NT2/D1 (cell line): Measurements from ENCODE around the gene RPL13.

Experiments
- YY1 ChIP-seq: IDR thresholded peaks from 2 replicates; pipeline ENCODE4 v1.6.1; 2011; ENCODE audit not compliant: insufficient read length, insufficient read depth
- ZNF274 ChIP-seq: IDR thresholded peaks from 2 replicates; pipeline ENCODE4 v1.6.1; 2011; ENCODE audit warnings: mild to moderate bottlenecking, low read depth, low read length

DNA sequence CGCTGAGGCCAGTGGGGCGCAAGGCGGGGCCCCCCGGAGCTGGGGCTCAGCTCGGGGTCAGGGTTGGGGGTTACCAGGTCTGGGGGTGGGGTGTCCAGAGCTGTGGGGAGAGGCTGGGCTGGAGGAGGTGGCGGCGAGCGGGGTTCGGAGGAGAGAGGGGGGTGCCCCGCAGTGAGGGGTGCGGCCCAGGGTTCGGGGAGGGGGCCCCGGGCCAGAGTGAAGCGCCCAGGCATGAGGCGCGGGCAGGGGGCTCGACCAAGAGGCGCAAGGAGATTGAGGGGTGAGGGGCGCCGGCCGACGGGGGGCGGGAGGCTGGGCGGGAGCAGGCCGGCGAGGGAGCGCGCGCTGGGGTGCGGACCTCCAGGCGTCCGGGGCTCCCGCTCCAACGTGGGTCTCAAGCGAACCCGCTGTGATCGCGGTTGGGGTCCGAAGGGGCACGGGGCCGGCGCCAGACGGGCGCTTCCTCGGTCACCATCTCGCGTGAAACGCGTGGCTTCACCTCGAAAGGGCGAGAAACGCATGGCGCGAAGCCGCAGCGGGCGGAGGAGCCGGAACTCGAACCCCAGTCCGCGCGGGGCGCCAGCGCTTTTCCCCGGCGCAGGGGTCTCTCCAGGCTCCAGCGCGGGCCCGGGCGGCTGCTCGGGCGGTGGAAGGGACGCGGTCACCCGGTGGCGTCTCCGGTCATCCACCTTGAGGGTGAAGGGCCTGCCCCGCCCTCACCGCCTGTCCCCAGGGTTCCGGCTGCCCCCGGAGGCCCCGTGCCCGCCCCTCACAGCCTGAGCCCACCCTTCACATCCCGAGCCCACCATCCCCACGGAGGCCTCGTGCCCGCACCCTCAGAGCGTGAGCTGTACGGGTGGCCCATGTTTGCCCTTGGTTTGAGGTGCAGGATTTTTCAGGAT is 15.9 kb downstream of the RPL13 start:
- TF ChIP-seq ZNF274 (no peak), YY1 (no peak)
